NCI-H526 treated with DMSO at 0.1 percent for 48 hours (cell line): ENCODE results near the gene BCKDHA.
A peak's percentile ranks its signal among the peaks of the same experiment; 100 is the strongest.
"Not testable (repeated sequence)": the region's sequence is repeated elsewhere in the genome, so short reads cannot be mapped to it uniquely, and the experiment has no call there.

Experiments
- DNase-seq: peaks from one replicate; lab custom pipeline; 2025; lab: John Stamatoyannopoulos, UW

The BCKDHA gene

GRCh38 chr19:41447732-41448332, 50.2 kb downstream of the BCKDHA start:
- DNase-seq: peak; percentile 74

- DNase-seq: peak; percentile 23
These were observed 51.7 kb downstream of the BCKDHA start for GRCh38 chr19:41449079-41449864.

- no peak for DNase-seq
These were observed 52.2 kb downstream of the BCKDHA start for GRCh38 chr19:41449865-41450178.

- DNase-seq: no peak
These were observed 55.1 kb downstream of the BCKDHA start for GRCh38 chr19:41452584-41453275.

- DNase-seq: no peak
These were observed 58.3 kb downstream of the BCKDHA start for GRCh38 chr19:41455936-41456335.

GRCh38 chr19:41456342-41456918, 58.8 kb downstream of the BCKDHA start:
- DNase-seq: no peak

GRCh38 chr19:41457241-41457640, 59.6 kb downstream of the BCKDHA start:
- no peak for DNase-seq

- DNase-seq: no peak
These were observed 64.9 kb downstream of the BCKDHA start for GRCh38 chr19:41462497-41462896.

- not testable (repeated sequence) for DNase-seq
These were observed 65.9 kb downstream of the BCKDHA start for GRCh38 chr19:41463257-41464256.
